Measurements from ENCODE around the gene STK16. TPM values are rescaled to one million over a fixed set of nuclear protein-coding genes. Genes with fewer than 3 reads are reported as not detected.
A peak's percentile ranks its signal among the peaks of the same experiment; 100 is the strongest.
"Not testable (repeated sequence)": the region's sequence is repeated elsewhere in the genome, so short reads cannot be mapped to it uniquely, and the experiment has no call there.

STK16 gene
- total RNA-seq, 1 donor from 2014 or later, result 24.4 TPM

GRCh38 chr2:219243291-219243761 is 2.0 kb upstream of the STK16 start:
- DNase-seq (ENCODE audit: low spot score) (peak; percentile 71), ATAC-seq (peak; percentile 73)

DNA sequence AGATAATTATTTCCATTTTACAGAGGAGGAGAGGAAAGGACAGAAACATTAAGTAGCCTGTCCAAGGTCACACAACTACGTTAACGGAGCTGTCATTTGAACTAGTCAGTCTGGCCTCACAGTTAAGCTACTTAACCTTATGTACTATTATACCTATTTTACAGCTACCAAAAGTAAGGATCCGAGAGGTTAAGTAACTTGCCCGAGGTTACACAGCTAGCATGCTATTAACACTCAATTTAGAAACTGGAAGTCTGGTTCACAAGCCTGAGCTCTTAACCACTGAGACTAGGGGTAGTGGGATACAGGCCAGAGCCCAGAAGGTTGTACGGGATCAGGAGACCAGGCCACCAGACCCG is 511 bp upstream of the STK16 start:
- ATAC-seq (no peak), DNase-seq (ENCODE audit: low spot score) (no peak)

DNA sequence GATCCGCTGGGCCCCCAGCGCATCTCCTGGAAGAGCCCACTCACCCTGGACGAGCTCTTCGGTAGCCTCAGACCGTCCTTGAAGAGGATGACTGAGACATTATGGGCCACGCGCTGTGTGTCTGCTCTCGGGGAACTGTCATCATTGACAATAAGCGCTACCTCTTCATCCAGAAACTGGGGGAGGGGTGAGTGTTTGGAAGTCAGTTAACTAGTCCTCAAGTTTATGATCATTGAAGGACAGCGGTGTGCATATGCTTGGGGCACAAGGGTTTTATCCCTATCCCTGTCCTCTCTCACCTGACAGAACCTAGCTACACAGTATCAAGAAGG is 586 bp downstream of the STK16 start:
- no peak for DNase-seq (ENCODE audit: low spot score)
- no peak for ATAC-seq

GRCh38 chr2:219246559-219246958 is 1.3 kb downstream of the STK16 start:
- no peak for ATAC-seq
- DNase-seq (ENCODE audit: low spot score), result no peak

DNA sequence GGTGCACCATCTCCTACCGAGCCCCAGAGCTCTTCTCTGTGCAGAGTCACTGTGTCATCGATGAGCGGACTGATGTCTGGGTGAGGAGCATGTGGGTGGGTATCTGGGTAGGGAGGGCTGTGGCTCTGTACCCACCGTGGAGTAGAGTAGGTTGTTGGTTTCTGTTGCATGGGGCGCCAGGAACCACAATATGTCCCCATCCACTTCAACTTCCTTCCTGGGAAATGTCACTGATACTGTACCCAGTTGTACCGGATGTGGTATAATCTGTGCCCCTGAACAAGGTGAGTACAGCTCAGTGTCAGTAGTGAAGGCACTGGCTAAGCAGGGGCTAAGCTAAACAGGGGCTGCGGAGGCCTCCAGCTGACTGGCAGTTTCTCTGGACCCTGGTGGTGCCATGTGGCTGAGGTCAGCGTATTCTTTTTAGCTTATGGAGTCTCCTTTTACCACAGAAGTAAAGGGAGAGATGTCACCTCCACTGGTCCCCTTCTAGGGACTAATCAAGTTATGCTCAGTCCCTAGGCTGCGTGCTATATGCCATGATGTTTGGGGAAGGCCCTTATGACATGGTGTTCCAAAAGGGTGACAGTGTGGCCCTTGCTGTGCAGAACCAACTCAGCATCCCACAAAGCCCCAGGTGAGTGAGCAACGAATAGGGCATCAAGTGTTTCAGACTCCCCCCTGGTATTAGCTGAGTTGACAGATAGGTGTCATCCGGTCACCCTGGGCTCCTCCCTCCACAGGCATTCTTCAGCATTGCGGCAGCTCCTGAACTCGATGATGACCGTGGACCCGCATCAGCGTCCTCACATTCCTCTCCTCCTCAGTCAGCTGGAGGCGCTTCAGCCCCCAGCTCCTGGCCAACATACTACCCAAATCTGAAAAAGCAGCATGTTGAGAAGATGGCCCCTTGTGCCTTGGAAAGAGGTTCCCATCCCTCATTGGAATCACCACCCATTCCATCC is 2.7 kb downstream of the STK16 start:
- no peak for ATAC-seq
- no peak for DNase-seq (ENCODE audit: low spot score)

DNA sequence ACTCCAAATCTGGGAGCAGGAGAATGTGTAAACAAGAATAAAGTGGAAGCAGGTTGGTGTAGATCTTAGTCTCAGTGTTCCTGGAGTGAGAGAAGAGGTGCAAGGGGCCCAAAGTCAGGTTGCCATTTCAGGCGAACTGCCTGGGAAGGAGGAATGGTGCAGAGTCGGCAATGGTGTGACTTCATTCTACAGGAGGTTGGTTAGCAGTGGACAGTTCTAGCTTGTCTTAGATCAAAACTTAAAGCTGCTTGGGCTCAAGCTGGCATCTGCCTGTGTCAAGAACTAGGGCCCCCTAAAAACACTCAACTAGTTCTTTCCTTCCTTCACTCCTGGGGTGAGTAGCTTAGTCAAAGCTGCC is 3.5 kb downstream of the STK16 start:
- no peak for DNase-seq (ENCODE audit: low spot score)

GRCh38 chr2:219249203-219249980 is 4.1 kb downstream of the STK16 start:
- DNase-seq (ENCODE audit: low spot score) (peak; percentile 91), ATAC-seq (peak; percentile 71)

More for the DNA sequence above, 3.5 kb downstream of the STK16 start:
- no peak for ATAC-seq

DNA sequence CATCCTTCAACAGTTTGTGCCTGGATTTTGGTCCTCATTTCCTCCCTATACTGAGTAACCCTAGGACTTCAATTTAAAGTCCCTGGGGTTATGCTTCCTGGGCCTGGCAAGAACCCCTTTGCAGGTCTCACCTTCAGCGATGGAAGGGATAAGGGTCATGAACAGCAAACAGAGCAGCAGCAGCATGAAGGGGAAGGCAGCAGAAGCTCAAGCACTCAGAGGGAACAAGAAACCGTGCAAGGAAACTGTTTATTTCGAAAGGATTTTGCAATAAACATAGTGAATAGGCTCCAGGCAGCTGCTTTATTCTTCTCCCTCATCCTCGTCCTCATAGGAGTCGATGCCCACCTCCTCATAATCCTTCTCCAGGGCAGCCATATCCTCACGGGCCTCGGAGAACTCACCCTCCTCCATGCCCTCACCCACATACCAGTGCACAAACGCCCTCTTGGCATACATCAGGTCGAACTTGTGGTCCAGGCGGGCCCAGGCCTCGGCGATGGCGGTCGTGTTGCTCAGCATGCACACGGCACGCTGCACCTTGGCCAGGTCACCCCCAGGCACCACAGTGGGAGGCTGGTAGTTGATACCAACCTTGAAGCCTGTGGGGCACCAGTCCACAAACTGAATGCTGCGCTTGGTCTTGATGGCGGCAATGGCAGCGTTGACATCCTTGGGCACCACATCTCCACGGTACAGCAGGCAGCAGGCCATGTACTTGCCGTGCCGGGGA is 4.9 kb downstream of the STK16 start:
- ATAC-seq, result no peak
- no peak for DNase-seq (ENCODE audit: low spot score)

DNA sequence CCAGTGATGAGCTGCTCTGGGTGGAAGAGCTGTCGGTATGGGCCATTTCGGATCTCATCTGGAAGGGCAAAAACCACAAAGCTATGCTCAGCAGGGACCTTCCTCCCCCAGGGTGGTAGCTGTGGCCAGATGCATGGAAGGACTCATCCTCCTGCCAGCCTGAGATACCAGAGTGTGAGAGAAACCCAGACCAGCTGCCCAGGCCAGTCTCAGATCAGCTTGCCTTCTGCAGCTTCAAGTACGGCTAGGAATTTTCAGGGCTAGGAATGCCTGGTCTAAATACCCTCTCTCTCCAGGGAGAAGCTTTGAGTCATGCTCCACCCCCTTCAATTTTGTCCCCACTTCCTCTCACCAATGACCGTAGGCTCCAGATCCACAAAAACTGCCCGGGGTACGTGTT is 6.4 kb downstream of the STK16 start:
- no peak for ATAC-seq
- no peak for DNase-seq (ENCODE audit: low spot score)

DNA sequence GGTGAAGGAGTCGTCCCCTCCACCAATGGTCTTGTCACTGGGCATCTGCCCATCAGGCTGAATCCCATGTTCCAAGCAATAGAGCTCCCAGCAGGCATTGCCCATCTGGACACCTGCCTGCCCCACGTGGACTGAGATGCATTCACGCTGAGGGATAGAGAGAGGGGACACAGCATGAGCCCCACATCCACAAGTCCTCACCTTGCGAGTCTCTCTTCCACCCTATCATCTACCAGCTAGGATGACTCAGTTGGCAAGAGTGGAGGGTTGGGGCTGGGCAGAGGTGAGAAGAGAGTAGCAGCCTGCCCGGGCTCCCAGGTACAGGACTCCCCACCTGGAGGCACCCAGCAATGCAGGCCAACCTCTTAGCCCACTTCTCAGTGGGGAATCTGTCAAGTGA is 6.8 kb downstream of the STK16 start:
- ATAC-seq (no peak), DNase-seq (ENCODE audit: low spot score) (no peak)

GRCh38 chr2:219252570-219252899 is 7.3 kb downstream of the STK16 start:
- ATAC-seq, result no peak

DNA sequence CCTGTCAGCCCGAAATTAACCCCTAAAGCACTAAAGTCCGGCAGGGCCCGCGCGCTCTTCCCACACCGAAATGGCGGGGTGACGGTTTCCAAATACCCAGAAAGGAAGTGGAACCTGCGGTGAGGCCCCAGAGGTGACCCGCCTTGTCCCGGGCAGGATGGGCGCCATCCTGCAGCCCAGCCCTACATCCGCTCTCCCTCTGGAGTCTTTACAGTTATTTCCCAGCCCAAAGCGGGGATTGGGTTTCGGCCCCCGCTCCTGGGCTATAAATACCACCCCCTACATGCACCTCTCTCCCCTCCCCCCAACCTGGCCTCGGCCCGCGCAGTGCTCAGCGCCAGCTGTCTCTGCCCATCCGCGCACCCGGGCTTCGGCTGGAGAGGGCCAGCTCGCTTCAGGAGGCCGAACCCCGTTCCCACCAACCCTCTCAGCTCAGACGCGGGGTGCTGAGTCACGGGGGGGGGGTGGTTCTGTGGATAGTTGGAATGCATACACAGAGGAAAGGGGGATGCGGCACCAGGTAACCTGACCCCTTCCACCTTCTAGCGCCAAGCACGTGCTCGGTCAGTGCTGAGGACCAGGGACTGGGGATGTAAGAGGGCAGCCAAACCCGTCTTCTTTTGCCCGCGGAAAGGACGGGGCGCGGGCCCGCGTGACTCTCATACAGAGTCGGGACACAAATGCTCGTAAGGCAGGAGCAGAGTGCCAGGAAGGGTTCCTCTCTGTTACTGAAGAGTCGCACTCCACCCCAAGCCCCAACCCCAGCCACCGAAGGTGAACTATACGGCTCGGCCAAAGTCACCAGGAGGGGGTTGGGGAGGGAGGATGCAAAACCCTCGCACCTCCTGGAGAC is 7.8 kb downstream of the STK16 start, which contains the start of gene TUBA4B:
TUBA4B (plus strand) TSS at position 344 of the 853 bp plus-strand sequence; CDS start at position 509, 165 bp downstream.
- DNase-seq (ENCODE audit: low spot score) (no peak), ATAC-seq (peak; percentile 7)

More at GRCh38 chr2:219252570-219252899, 7.3 kb downstream of the STK16 start:
- DNase-seq (ENCODE audit: low spot score), result no peak

DNA sequence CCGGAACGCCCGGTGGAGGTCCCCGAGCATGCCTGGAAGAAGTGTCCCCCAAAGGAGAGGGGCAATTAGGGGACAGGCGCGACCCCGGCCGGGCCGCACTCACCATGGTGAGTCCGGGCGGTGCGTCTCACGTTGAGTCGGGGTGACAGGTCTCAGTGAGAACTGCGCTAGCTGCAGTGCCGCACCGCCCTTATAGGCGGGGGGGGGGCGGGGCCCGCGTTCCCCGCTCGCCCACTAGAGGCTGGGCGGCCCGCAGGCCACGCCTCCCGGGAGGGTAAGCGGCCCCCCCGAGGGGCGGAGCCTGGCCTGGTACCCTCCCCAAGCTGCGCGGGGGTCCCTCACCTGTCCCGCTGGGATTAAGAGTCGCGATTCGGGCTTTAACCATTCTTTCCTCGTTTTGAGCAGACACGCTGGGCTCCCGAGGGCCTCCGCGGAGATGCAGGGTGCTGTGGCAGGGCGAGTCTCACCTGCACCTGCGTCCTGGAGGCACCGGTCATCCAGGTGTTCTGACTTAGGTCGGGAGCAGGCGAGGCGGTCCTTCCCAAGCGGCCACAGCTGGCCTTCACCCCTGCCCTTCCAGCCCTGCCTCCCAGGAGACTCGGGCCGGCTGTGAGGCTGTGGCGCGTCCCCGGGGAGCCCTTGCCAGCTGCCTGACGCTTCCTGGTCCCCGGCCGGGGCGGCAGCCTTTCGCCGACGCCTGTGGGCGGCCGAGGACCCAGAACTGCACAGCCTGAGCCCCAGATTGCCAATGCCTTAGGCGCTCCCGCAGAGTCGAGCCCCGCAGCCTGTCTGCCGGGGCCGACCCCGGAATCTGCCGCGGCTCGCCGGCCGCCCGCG is 8.7 kb downstream of the STK16 start, which contains the start of gene TUBA4A:
TUBA4A (minus strand) TSS at position 166 of the 837 bp plus-strand sequence; CDS start at position 106, 60 bp downstream.
- ATAC-seq (peak; percentile 86), DNase-seq (ENCODE audit: low spot score) (peak; percentile 91)

- ATAC-seq, result peak; percentile 14
- no peak for DNase-seq (ENCODE audit: low spot score)
These were observed 9.4 kb downstream of the STK16 start for GRCh38 chr2:219254590-219255201.

DNA sequence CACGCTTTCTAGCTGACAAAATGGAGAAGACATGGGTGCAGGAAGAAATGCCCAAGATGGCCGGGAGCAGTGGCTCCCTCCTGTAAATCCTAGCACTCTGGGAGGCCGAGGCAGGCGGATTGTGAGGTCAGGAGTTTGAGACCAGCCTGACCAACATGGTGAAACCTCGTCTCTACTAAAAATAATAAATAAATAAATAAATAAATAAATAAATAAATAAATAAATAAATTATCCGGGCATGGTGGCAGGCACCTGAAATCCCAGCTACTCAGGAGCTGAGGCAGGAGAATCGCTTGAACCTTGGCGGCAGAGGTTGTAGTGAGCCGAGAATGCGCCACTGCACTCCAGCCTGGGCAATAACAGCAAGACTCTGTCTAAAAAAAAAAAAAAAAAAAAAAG is 13.7 kb downstream of the STK16 start:
- ATAC-seq; DNase-seq (ENCODE audit: low spot score): not testable (repeated sequence)

GRCh38 chr2:219261024-219261855 is 16.0 kb downstream of the STK16 start:
- ATAC-seq (no peak), DNase-seq (ENCODE audit: low spot score) (no peak)

GRCh38 chr2:219266232-219266631 is 21.0 kb downstream of the STK16 start:
- DNase-seq (ENCODE audit: low spot score) (no peak), ATAC-seq (no peak)

DNA sequence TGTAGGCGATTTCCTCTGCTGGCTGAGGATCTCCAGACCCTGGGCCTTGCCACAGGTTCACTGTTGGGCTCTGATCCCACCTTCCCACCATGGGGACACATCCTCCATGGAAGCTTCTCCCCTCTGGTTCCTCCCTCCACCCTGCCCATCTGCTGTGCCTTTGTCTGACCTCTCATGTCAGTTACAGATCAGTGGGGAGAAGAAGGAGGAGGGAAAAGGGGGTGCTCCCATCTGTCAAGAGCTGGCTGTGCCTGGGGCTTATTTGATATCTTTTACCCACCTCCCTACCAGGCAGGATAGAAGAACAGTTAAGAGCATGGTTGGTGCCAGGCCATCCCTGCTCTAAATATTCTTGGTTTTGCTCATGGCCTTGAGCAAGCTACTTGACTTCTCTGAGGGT is 21.6 kb downstream of the STK16 start:
- DNase-seq (ENCODE audit: low spot score) (no peak), ATAC-seq (no peak)

All from left lobe of liver (tissue), 2 donors.